Ishikawa (cell line): ENCODE measurements around the gene TM7SF3.

ENCODE experiments used
- CEBPB ChIP-seq: IDR thresholded peaks from 2 replicates; pipeline ENCODE4 v1.6.1; 2012
- CREB1 ChIP-seq: IDR thresholded peaks from 2 replicates; pipeline ENCODE4 v1.6.1; 2012; ENCODE audit warnings: low read depth
- EGR1 ChIP-seq: IDR thresholded peaks from 2 replicates; pipeline ENCODE4 v1.6.1; 2012
- EP300 ChIP-seq: IDR thresholded peaks from 2 replicates; pipeline ENCODE4 v1.6.1; 2012; ENCODE audit warnings: borderline replicate concordance
- FOXM1 ChIP-seq: IDR thresholded peaks from 2 replicates; pipeline ENCODE4 v1.6.1; 2012; ENCODE audit warnings: low read depth, borderline replicate concordance
- NFIC ChIP-seq: IDR thresholded peaks from 2 replicates; pipeline ENCODE4 v1.6.1; 2012
- TAF1 ChIP-seq: IDR thresholded peaks from 2 replicates; pipeline ENCODE4 v1.6.1; 2012; ENCODE audit warnings: low read depth, mild to moderate bottlenecking
- TCF12 ChIP-seq: IDR thresholded peaks from 2 replicates; pipeline ENCODE4 v1.6.1; 2012; ENCODE audit warnings: low read depth
- YY1 ChIP-seq: IDR thresholded peaks from 2 replicates; pipeline ENCODE4 v1.6.1; 2012; ENCODE audit warnings: low read depth
- TF ChIP-seq, protein P1 (sequence below): IDR thresholded peaks from 2 replicates; pipeline ENCODE4 v1.6.1; 2012
- TF ChIP-seq, protein P2 (sequence below): IDR thresholded peaks from 2 replicates; pipeline ENCODE4 v1.6.1; 2012; ENCODE audit warnings: low read depth, mild to moderate bottlenecking

DNA sequence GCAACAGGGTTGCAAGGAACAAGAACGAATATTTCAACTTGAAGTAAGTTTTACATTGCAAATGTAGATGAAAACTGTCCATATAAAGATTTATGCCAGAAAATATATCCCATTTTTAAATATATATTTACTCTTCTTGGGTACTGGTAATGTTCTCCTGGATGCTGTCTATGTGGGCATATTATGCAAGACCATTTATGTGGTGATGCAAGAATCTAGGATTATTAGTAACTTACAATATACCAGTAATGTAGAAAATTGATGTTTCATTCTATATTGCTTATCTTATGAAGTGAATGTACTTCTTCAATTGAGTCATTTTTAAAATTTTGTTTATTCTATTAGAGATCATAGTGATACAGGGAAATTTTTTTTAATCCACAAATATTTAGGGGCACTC is 50.8 kb downstream of the TM7SF3 start:
- TF ChIP-seq, protein P1, sequence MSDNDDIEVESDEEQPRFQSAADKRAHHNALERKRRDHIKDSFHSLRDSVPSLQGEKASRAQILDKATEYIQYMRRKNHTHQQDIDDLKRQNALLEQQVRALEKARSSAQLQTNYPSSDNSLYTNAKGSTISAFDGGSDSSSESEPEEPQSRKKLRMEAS: no peak
- TF ChIP-seq EP300 (no peak), TCF12 (no peak), TAF1 (no peak), CREB1 (no peak), CEBPB (no peak), YY1 (no peak), EGR1 (no peak), FOXM1 (no peak), NFIC (no peak)
- TF ChIP-seq, protein P2, sequence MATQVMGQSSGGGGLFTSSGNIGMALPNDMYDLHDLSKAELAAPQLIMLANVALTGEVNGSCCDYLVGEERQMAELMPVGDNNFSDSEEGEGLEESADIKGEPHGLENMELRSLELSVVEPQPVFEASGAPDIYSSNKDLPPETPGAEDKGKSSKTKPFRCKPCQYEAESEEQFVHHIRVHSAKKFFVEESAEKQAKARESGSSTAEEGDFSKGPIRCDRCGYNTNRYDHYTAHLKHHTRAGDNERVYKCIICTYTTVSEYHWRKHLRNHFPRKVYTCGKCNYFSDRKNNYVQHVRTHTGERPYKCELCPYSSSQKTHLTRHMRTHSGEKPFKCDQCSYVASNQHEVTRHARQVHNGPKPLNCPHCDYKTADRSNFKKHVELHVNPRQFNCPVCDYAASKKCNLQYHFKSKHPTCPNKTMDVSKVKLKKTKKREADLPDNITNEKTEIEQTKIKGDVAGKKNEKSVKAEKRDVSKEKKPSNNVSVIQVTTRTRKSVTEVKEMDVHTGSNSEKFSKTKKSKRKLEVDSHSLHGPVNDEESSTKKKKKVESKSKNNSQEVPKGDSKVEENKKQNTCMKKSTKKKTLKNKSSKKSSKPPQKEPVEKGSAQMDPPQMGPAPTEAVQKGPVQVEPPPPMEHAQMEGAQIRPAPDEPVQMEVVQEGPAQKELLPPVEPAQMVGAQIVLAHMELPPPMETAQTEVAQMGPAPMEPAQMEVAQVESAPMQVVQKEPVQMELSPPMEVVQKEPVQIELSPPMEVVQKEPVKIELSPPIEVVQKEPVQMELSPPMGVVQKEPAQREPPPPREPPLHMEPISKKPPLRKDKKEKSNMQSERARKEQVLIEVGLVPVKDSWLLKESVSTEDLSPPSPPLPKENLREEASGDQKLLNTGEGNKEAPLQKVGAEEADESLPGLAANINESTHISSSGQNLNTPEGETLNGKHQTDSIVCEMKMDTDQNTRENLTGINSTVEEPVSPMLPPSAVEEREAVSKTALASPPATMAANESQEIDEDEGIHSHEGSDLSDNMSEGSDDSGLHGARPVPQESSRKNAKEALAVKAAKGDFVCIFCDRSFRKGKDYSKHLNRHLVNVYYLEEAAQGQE: no peak
